Activated T-cell treated with anti-CD3 and anti-CD28 coated beads, Interleukin-2, amount 50 U/mL, for 4 hours (primary cell): ENCODE data around the gene RPH3AL. TPM values are rescaled to one million over a fixed set of nuclear protein-coding genes. Genes with fewer than 3 reads are reported as not detected.
"Not testable (repeated sequence)": the region's sequence is repeated elsewhere in the genome, so short reads cannot be mapped to it uniquely, and the experiment has no call there.

Source experiments
- ATAC-seq, 2 donors: fragments of 200-7000 bp; cut with Tn5 transposase; one replicate each; pipeline ENCODE4 v1.10.0; 2021
- DNase-seq: peaks from one replicate; pipeline ENCODE4 v3.0.0-alpha.2; 2020
- H3K27me3 Mint-ChIP-seq: one replicate; pipeline ENCODE4 v1.8.0; 2021; ENCODE audit warnings: low read depth, mixed read lengths
- H3K36me3 Mint-ChIP-seq: one replicate; pipeline ENCODE4 v1.8.0; 2022; ENCODE audit warnings: mixed read lengths; ENCODE audit not compliant: insufficient read depth
- H3K4me1 Mint-ChIP-seq: one replicate; pipeline ENCODE4 v1.8.0; 2021; ENCODE audit warnings: low read depth, mixed read lengths
- H3K4me3 Mint-ChIP-seq: one replicate; pipeline ENCODE4 v1.8.0; 2021; ENCODE audit warnings: mild to moderate bottlenecking, moderate library complexity, mixed read lengths
- H3K9me3 Mint-ChIP-seq: one replicate; pipeline ENCODE4 v1.8.0; 2021; ENCODE audit warnings: mixed read lengths
- total RNA-seq, 3 donors: library from RNA; stranded (reverse); gene quantifications; one replicate each; pipeline ENCODE4 v1.2.1, GENCODE V29; 2021

The RPH3AL gene
- total RNA-seq, 3 donors from 2014 or later = 1.3 to 2.2 (median 1.9) TPM

DNA sequence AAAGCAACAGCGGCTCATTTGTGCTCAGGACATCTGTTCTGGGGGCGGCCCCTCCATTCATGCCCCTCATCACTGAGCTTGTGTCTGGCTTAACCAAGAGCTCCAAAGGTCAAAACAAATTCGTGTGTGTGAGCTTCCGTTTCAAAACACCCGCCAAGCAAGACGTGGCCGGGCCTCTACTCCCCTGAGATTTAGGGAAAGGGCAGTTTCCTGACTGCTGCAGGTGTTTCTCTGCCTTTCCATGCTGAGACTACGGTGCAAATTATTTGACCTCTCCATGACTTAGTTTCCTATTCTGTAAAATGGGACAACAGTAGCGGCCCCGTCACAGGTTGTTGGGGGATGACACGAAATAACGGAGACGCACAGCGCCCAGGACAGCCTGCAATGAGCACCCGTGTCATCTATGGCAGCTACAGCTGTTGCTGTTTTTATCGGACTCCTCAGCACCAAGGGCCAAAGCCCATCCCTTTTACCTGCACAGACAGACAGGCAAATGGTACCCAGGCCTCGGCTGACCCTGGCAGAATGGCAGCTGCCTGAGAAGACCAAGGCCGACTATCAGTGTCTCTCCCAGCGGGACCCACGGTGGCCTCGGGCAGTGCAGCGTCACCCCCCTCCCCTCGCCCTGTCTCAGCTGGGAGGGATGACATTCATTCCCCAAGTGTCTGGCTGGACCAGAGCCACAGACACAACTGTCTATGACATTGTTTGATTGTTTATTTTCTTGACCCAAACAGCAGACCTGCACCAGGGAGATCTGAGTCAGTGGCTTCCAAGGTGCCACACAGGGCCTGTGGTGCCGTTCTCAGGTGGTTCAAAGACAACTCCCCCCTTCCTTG lies 120.4 kb downstream of the RPH3AL start:
- DNase-seq (no peak), ATAC-seq (no peak)
- no peaks in the 10 kb centered on the region for H3K4me1 Mint-ChIP-seq
- H3K9me3 Mint-ChIP-seq = no peaks in the 10 kb centered on the region
- no peaks in the 10 kb centered on the region for H3K27me3 Mint-ChIP-seq
- H3K4me3 Mint-ChIP-seq = no peak overlapping the region
- H3K36me3 Mint-ChIP-seq = no peaks in the 10 kb centered on the region

DNA sequence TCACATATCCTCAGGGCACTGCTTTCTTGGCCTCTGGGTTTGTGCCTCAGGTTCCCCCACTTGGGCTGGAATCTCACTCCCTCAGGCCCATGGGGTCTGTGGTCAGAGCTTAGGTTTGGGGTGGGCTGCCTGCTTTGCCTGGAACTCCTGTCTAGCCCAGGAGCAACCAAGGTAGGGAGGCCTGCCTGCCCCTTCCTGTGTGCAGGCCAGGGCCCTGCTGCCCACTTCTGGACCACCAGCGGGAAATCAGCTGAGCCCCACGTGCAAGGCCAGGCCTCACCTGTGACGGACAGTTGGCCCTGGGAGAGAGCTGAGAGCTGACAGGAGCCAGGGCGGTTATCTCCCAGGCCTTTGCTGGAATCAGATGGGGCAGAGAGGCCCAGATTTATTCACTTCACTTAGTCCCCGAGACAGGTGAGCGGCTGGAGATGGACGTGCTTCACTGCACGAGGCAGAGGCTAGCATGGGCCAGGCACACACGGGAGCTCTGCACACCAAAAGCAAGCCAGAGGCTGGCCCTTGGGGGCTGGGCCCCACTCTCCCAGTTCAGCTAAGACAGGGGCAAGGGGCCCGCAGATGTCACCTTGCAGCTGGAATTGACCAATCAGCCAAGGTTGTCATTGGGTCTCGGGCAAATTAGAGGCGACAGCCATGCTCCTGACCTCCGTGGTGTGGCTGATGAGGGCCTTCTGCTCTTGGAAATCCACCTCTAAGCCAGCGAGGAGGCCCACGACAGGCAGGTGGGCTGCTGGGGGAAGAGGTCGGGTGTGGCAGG lies 121.2 kb downstream of the RPH3AL start:
- ATAC-seq = no peak
- Mint-ChIP-seq H3K27me3 (no peaks in the 10 kb centered on the region), H3K4me1 (no peaks in the 10 kb centered on the region), H3K9me3 (no peaks in the 10 kb centered on the region), H3K4me3 (no peak overlapping the region), H3K36me3 (no peaks in the 10 kb centered on the region)
- no peak for DNase-seq

- no peaks in the 10 kb centered on the region for H3K4me1 Mint-ChIP-seq
- H3K36me3 Mint-ChIP-seq = no peaks in the 10 kb centered on the region
These were observed 122.2 kb downstream of the RPH3AL start for GRCh38 chr17:230395-230770.

GRCh38 chr17:229709-230394 lies 122.8 kb downstream of the RPH3AL start:
- H3K27me3 Mint-ChIP-seq = no peaks in the 10 kb centered on the region
- ATAC-seq = no peak
- H3K9me3 Mint-ChIP-seq = no peaks in the 10 kb centered on the region
- H3K4me1 Mint-ChIP-seq = no peaks in the 10 kb centered on the region
- no peaks in the 10 kb centered on the region for H3K36me3 Mint-ChIP-seq
- DNase-seq = no peak
- no peak overlapping the region for H3K4me3 Mint-ChIP-seq

More at GRCh38 chr17:230395-230770, 122.2 kb downstream of the RPH3AL start:
- ATAC-seq = no peak
- no peak for DNase-seq
- Mint-ChIP-seq H3K9me3 (no peaks in the 10 kb centered on the region), H3K4me3 (no peak overlapping the region), H3K27me3 (no peaks in the 10 kb centered on the region)

- DNase-seq = no peak
- no peak for ATAC-seq
- H3K4me1 Mint-ChIP-seq = no peaks in the 10 kb centered on the region
- H3K4me3 Mint-ChIP-seq = no peak overlapping the region
- H3K27me3 Mint-ChIP-seq = no peaks in the 10 kb centered on the region
- H3K36me3 Mint-ChIP-seq = no peaks in the 10 kb centered on the region
- H3K9me3 Mint-ChIP-seq = no peaks in the 10 kb centered on the region
These were observed 123.5 kb downstream of the RPH3AL start for GRCh38 chr17:228951-229708.

DNA sequence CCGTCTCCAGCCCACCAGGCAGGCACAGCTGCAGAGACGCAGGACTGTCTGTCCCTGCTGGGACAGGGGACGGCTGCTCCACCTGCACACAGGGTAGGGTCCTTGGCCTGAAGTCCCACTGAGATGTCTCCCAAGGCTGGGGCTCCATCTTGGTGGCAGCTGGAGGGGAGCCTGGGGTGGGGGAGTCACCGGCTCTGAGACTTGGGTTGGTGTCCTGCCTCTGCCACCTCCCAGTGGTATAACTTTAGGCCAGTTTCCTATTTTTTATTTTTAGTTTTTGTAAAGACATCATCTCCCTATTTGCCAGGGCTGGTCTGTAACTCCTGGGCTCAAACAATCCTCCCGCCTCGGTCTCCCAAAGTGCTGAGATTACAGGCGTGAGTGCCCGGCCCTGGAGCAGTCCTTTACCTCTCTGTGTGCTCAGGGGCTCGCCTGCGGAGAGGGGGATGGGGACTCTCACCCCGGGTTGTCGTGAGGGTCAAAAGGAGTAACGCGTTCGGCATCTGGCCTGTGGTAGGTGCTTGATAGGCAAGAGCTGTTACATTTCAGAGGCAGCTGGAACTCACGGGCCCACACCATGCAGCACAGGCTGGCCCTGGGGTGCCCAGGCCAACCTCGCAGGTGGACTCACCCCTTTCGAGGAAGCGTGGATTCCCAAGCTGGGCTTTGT lies 124.5 kb downstream of the RPH3AL start:
- Mint-ChIP-seq H3K27me3 (no peaks in the 10 kb centered on the region), H3K4me3 (no peak overlapping the region), H3K9me3 (no peaks in the 10 kb centered on the region), H3K36me3 (no peaks in the 10 kb centered on the region), H3K4me1 (no peaks in the 10 kb centered on the region)
- no peak for DNase-seq
- ATAC-seq = no peak

- Mint-ChIP-seq H3K4me1 (no peaks in the 10 kb centered on the region), H3K27me3 (no peaks in the 10 kb centered on the region), H3K9me3 (no peaks in the 10 kb centered on the region), H3K36me3 (no peaks in the 10 kb centered on the region), H3K4me3 (no peak overlapping the region)
- ATAC-seq = no peak
- no peak for DNase-seq
These were observed 125.3 kb downstream of the RPH3AL start for GRCh38 chr17:227078-227945.

DNA sequence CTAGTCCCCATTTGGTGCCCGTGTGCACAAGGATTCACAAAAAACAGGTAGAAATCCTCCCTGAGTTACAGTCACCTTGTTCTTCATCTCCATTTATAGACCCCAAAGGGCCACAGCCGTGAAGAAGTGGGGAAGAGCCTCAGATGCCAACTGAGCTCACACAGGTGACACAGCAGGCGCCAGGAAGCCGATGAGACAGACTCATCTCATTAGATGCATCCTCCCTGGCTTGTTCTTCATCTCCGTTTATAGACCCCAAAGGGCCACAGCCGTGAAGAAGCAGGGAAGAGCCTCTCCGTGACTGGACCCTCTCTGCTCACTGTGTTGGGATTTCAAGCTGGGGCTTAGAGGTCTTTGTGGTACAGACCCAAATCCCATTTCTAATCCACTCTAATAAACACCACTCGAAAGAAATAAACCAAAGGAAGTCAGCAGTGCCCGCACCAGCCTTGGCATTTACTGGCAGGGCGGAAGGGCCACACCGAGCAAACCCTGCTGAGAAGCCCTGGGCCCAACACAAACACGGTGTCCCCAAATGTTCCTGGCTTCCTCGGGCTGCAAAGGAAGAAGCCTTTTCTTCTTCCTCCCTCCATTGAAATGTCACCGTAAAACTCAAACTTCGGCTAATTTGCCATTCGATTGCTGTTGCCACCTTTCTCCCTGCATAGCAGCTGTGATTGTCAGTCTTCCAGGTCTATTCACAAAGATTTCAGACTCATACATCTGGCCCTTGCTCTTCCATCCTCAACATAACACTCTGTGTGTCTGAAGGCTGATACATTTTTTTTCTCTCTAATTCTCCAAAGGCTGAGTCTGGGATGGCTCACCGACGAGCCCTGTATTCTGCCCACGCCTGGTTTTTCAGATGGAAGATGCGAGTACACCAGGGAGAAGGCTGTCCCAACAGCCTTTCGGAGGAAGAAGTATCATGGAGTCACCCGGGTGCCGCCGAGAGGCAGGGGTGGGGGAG lies 126.2 kb downstream of the RPH3AL start:
- ATAC-seq = no peak
- Mint-ChIP-seq H3K27me3 (no peaks in the 10 kb centered on the region), H3K9me3 (no peaks in the 10 kb centered on the region), H3K4me1 (no peaks in the 10 kb centered on the region), H3K36me3 (no peaks in the 10 kb centered on the region), H3K4me3 (no peak overlapping the region)
- DNase-seq = no peak

GRCh38 chr17:225551-225950 lies 127.1 kb downstream of the RPH3AL start:
- H3K9me3 Mint-ChIP-seq = no peaks in the 10 kb centered on the region
- H3K4me3 Mint-ChIP-seq = no peak overlapping the region
- no peaks in the 10 kb centered on the region for H3K27me3 Mint-ChIP-seq

GRCh38 chr17:224576-224975 lies 128.0 kb downstream of the RPH3AL start:
- not testable (repeated sequence) for ATAC-seq, H3K9me3 Mint-ChIP-seq, H3K36me3 Mint-ChIP-seq, H3K4me3 Mint-ChIP-seq, H3K4me1 Mint-ChIP-seq, H3K27me3 Mint-ChIP-seq, DNase-seq

More at GRCh38 chr17:225551-225950, 127.1 kb downstream of the RPH3AL start:
- ATAC-seq (no peak), DNase-seq (no peak)
- Mint-ChIP-seq H3K4me1 (no peaks in the 10 kb centered on the region), H3K36me3 (no peaks in the 10 kb centered on the region)

DNA sequence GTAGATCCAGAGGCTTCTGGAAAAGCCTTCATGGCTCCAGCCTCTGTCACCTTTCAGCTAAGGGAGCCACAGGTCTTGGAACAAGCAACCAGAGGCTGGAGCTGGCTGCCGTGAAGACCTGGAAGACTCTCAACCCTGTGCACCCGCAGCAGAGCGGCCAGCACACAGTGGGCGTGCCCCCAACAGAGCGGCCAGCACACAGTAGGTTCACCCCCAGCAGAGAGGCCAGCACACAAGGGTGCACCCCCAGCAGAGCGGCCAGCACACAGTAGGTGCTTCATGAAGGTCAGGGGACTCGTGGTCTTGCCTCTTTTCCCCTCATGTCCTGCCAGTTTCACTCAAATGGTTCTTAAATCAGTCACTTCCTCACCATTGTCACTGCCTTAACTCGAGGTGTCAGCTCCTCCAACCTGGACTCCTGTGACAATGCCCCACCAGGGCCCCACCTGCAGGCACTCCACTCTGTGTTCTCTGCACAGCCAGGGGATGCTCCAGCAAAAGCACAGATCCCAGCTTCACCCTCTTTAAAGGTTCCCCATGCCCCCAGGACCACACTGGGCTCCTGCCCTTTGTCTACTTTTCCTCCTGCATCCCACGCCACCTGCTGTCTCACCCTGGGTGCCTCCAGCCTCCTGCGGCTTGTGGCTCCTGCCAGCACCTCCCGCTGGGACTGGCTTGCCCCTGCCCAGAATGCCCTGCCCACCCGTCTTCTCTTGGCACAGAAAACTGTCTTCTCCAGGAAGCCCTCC lies 128.7 kb downstream of the RPH3AL start:
- Mint-ChIP-seq H3K9me3 (no peaks in the 10 kb centered on the region), H3K27me3 (no peaks in the 10 kb centered on the region), H3K4me1 (no peaks in the 10 kb centered on the region), H3K4me3 (no peak overlapping the region), H3K36me3 (no peaks in the 10 kb centered on the region)
- ATAC-seq = no peak
- DNase-seq = no peak
